Neural progenitor cell (in vitro differentiated cells): Measurements from ENCODE around the gene CPNE8. TPM values are rescaled to one million over a fixed set of nuclear protein-coding genes. Genes with fewer than 3 reads are reported as not detected.

Experiments used
- DNase-seq: peaks from one replicate; pipeline ENCODE4 v3.0.0-alpha.2; 2016; ENCODE audit warnings: low spot score
- H2AFZ ChIP-seq: fragments of 200-600 bp; sonication (generic); replicated peaks from 2 replicates; pipeline ENCODE4 v1.6.1; 2016; ENCODE audit warnings: antibody characterized with exemption
- H3F3A ChIP-seq: fragments of 200-600 bp; sonication (generic); 2 replicates; pipeline ENCODE4 v1.6.1; 2016; ENCODE audit warnings: antibody characterized with exemption, low read depth
- H3K27ac ChIP-seq: fragments of 200-600 bp; sonication (generic); 2 replicates; pipeline ENCODE4 v1.5.1; 2016; ENCODE audit warnings: mild to moderate bottlenecking
- H3K27me3 ChIP-seq: fragments of 200-600 bp; sonication (generic); 2 replicates; pipeline ENCODE4 v1.6.1; 2016; ENCODE audit warnings: mild to moderate bottlenecking, moderate library complexity
- H3K36me3 ChIP-seq: fragments of 200-600 bp; sonication (generic); 2 replicates; pipeline ENCODE4 v1.5.1; 2016
- H3K4me1 ChIP-seq: fragments of 200-600 bp; sonication (generic); 2 replicates; pipeline ENCODE4 v1.6.1; 2016; ENCODE audit warnings: mixed run types
- H3K4me2 ChIP-seq: fragments of 200-600 bp; sonication (generic); 2 replicates; pipeline ENCODE4 v1.6.1; 2016
- H3K4me3 ChIP-seq: fragments of 200-600 bp; sonication (generic); 2 replicates; pipeline ENCODE4 v1.5.1; 2016
- H3K79me2 ChIP-seq: fragments of 200-600 bp; sonication (generic); 2 replicates; pipeline ENCODE4 v1.6.1; 2016; ENCODE audit warnings: low read depth
- H3K9ac ChIP-seq: fragments of 200-600 bp; sonication (generic); 2 replicates; pipeline ENCODE4 v1.6.1; 2016
- H3K9me3 ChIP-seq: fragments of 200-600 bp; sonication (generic); 2 replicates; pipeline ENCODE4 v1.5.1; 2016; ENCODE audit warnings: low read depth
- H4K20me1 ChIP-seq: fragments of 200-600 bp; sonication (generic); 2 replicates; pipeline ENCODE4 v1.6.1; 2016; ENCODE audit warnings: low read depth
- H3K27ac Mint-ChIP-seq: 3 replicates; pipeline ENCODE4 v1.8.0; 2021; ENCODE audit warnings: mixed read lengths
- H3K27me3 Mint-ChIP-seq: 2 replicates; pipeline ENCODE4 v1.8.0; 2022; ENCODE audit warnings: low read depth, mild to moderate bottlenecking, inconsistent platforms, moderate library complexity, mixed read lengths; ENCODE audit not compliant: insufficient read depth
- H3K36me3 Mint-ChIP-seq: 3 replicates; pipeline ENCODE4 v1.8.0; 2021; ENCODE audit warnings: mixed read lengths
- H3K4me1 Mint-ChIP-seq: 3 replicates; pipeline ENCODE4 v1.8.0; 2021; ENCODE audit warnings: mixed read lengths
- H3K4me3 Mint-ChIP-seq: 3 replicates; pipeline ENCODE4 v1.8.0; 2021; ENCODE audit warnings: mild to moderate bottlenecking, moderate library complexity, mixed read lengths
- H3K9me3 Mint-ChIP-seq: 3 replicates; pipeline ENCODE4 v1.8.0; 2020; ENCODE audit warnings: mixed read lengths
- CTCF ChIP-seq: fragments of 200-600 bp; sonication (generic); IDR thresholded peaks from 2 replicates; pipeline ENCODE4 v1.5.1; 2017; ENCODE audit warnings: antibody characterized with exemption, mild to moderate bottlenecking
- EZH2 ChIP-seq: fragments of 200-600 bp; sonication (generic); IDR thresholded peaks from 2 replicates; pipeline ENCODE4 v1.6.1; 2017; ENCODE audit warnings: antibody characterized with exemption, mild to moderate bottlenecking, moderate library complexity
- EZH2phosphoT487 ChIP-seq: fragments of 200-600 bp; sonication (generic); IDR thresholded peaks from 2 replicates; pipeline ENCODE4 v1.6.1; 2017; ENCODE audit warnings: antibody characterized with exemption
- total RNA-seq: library from RNA; depleted of rRNA; stranded (reverse); fragments of >200 nt; gene quantifications from 2 replicates; pipeline ENCODE4 v1.2.3, GENCODE V29; 2015; ENCODE audit warnings: low replicate concordance

CPNE8 gene
- total RNA-seq, 1 donor from 2014 or later = 19.5 TPM

- no peaks in the 10 kb centered on the region for H3K36me3 ChIP-seq
- no peak for DNase-seq
- Mint-ChIP-seq H3K27me3 (no peaks in the 10 kb centered on the region), H3K27ac (no peak overlapping the region), H3K36me3 (peaks cover 4% of the 10 kb centered on the region), H3K4me3 (no peak overlapping the region), H3K4me1 (peaks cover 5% of the 10 kb centered on the region), H3K9me3 (peaks cover 6% of the 10 kb centered on the region)
- H3K9me3 ChIP-seq = no peaks in the 10 kb centered on the region
- no peaks in the 10 kb centered on the region for H3K79me2 ChIP-seq
- no peak overlapping the region for H3K4me2 ChIP-seq
- H3K9ac ChIP-seq = no peak overlapping the region
- no peak overlapping the region for H3K4me3 ChIP-seq
- no peaks in the 10 kb centered on the region for H3K4me1 ChIP-seq
- no peaks in the 10 kb centered on the region for H4K20me1 ChIP-seq
- TF ChIP-seq EZH2 (no peak), EZH2phosphoT487 (no peak), CTCF (no peak)
- H2AFZ ChIP-seq = no peak overlapping the region
- no peak overlapping the region for H3K27ac ChIP-seq
- no peaks in the 10 kb centered on the region for H3K27me3 ChIP-seq
- H3F3A ChIP-seq = no peaks in the 10 kb centered on the region
Observed at GRCh38 chr12:38878986-38879385, 26.4 kb downstream of the CPNE8 start.

- H3F3A ChIP-seq = no peaks in the 10 kb centered on the region
- H3K9me3 Mint-ChIP-seq = peaks cover 6% of the 10 kb centered on the region
- H3K27ac ChIP-seq = no peak overlapping the region
- TF ChIP-seq CTCF (no peak), EZH2 (no peak), EZH2phosphoT487 (no peak)
- no peak overlapping the region for H3K9ac ChIP-seq
- H3K4me1 Mint-ChIP-seq = peaks cover 5% of the 10 kb centered on the region
- peaks cover 4% of the 10 kb centered on the region for H3K36me3 Mint-ChIP-seq
- H3K36me3 ChIP-seq = no peaks in the 10 kb centered on the region
- no peak overlapping the region for H3K4me3 Mint-ChIP-seq
- no peaks in the 10 kb centered on the region for H3K27me3 Mint-ChIP-seq
- H4K20me1 ChIP-seq = no peaks in the 10 kb centered on the region
- no peaks in the 10 kb centered on the region for H3K27me3 ChIP-seq
- H3K4me2 ChIP-seq = no peak overlapping the region
- no peak overlapping the region for H3K27ac Mint-ChIP-seq
- no peak overlapping the region for H2AFZ ChIP-seq
- H3K4me3 ChIP-seq = no peak overlapping the region
- H3K9me3 ChIP-seq = no peaks in the 10 kb centered on the region
- H3K79me2 ChIP-seq = no peaks in the 10 kb centered on the region
- H3K4me1 ChIP-seq = no peaks in the 10 kb centered on the region
- no peak for DNase-seq
Observed at GRCh38 chr12:38878333-38878705, 27.1 kb downstream of the CPNE8 start.

- no peak for DNase-seq
- H3K4me1 ChIP-seq = no peaks in the 10 kb centered on the region
Observed at GRCh38 chr12:38875586-38876228, 29.7 kb downstream of the CPNE8 start.

More at GRCh38 chr12:38875586-38876228, 29.7 kb downstream of the CPNE8 start:
- Histone ChIP-seq H3K79me2 (no peaks in the 10 kb centered on the region), H2AFZ (no peak overlapping the region), H3K4me3 (no peak overlapping the region), H3K9me3 (no peaks in the 10 kb centered on the region), H3K27ac (no peak overlapping the region), H4K20me1 (no peaks in the 10 kb centered on the region), H3K36me3 (no peaks in the 10 kb centered on the region), H3K9ac (no peak overlapping the region), H3K27me3 (no peaks in the 10 kb centered on the region), H3F3A (no peaks in the 10 kb centered on the region), H3K4me2 (no peak overlapping the region)
- Mint-ChIP-seq H3K9me3 (peaks cover 2% of the 10 kb centered on the region), H3K27me3 (peaks cover 4% of the 10 kb centered on the region), H3K27ac (no peak overlapping the region), H3K36me3 (no peaks in the 10 kb centered on the region), H3K4me1 (peaks cover 5% of the 10 kb centered on the region), H3K4me3 (no peak overlapping the region)
- TF ChIP-seq EZH2 (no peak), CTCF (no peak), EZH2phosphoT487 (no peak)
